GM18511 (cell line): Measurements from ENCODE around the gene ELP6.
A peak's percentile ranks its signal among the peaks of the same experiment; 100 is the strongest.
"Not testable (repeated sequence)": the region's sequence is repeated elsewhere in the genome, so short reads cannot be mapped to it uniquely, and the experiment has no call there.

Experiments
- ATAC-seq: cut with Tn5 transposase; IDR thresholded peaks from one replicate; pipeline ENCODE4 v1.9.1; 2021; ENCODE audit warnings: mild to moderate bottlenecking, moderate library complexity; ENCODE audit not compliant: unreplicated experiment

ELP6 gene

DNA sequence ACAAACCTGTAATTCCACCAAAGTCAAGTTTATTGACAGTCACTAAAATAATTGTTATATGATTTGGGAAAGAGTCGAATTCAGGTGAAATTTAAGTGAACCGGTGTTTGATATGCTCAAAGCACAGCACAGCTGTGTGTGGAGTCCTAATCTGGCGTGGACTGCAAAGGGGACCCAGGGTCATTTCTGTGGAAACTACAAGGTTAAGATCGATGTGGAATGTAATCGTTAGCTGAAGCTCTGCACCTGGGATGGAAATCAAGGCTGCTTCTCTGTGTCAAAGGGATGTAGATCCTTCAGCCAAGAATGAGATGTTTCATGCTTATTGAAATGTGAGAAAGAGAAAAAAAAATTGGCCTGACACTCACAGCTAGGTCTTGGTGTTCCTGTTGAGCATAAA is 1.6 kb upstream of the ELP6 start:
- ATAC-seq: no peak

DNA sequence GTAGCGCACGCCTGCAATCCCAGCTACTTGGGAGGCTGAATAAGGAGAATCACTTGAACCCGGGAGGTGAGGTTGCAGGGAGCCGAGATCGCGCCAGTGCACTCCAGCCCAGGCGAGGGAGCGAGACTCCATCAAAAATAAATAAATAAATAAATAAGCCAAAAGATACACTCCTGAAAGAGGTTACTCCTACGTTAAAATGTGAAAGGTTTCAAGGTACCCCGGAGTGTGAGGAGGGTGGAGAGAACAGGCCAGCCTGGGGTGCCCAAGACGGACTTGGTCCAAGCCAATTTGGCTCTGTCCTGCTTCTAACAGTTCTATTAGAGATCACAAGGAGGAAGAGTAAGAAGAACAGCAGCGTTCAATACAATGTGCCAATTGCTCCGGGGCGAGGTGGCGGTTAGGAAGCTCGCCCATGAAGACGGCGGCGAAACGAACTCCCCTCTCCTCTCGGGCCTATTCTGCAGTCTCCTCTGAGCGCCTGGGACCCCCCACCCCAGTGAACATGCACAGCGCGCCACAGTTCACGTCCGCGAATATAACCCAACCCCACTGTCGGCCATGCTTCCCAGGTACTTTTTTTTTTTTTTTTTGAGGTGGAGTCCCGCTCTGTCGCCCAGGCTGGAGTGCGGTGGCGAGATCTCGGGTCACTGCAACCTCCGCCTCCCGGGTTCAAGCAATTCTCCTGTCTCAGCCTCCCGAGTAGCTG is 942 bp downstream of the ELP6 start:
- ATAC-seq: peak; percentile 25

DNA sequence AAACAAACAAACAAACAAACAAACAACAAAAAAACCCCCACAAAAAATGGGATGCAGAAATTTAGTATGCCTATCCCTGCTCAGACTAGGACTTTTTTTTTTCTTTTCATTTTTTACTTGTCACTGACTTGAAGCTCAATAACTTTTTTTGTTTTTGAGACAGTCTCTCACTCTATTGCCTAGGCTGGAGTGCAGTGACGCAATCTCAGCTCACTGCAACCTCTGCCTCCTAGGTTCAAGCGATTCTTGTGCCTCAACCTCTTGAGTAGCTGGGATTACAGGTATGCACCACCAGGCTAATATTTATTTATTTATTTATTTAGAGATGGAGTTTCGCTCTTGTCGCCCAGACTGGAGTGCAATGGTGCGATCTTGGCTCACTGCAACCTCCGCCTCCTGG is 8.2 kb downstream of the ELP6 start:
- ATAC-seq: not testable (repeated sequence)

DNA sequence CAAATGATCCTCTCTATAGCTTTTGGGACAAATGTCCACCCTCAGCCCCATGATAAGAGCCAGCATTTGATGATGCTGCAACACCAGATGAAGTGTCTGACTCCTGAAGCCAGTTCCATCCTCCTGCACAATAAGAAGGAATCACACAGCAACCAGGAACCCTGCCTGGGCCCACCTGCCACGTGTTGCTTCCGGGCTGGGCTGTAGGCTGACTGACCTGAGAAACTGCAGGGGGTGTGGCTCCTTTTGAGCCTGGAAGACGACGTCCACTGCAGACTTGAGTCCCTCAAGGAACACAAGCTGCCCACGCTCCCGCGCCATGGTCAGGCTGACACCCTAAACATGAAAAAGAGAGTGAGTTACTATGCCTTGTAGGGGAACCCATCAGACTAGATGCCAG is 9.4 kb downstream of the ELP6 start:
- ATAC-seq: no peak

DNA sequence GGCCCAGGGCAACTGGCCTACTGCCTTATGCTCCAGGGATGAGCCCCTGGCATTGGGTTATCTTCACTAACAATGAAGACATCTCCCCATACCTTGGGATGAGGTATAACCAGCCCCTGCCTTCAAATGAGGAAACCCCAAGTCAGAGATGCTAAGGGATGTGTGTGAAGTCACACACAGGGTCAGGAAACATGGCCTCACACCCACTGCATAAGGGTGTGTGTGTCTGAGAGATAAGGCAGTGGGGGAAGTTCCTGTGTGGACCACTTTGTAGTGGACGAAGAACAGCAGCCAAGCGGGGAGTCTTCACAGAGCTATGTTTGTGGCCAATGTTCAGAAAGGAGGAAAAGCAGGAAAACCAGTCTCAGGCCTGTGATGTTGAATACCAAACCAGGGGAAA is 10.5 kb downstream of the ELP6 start:
- ATAC-seq: no peak

DNA sequence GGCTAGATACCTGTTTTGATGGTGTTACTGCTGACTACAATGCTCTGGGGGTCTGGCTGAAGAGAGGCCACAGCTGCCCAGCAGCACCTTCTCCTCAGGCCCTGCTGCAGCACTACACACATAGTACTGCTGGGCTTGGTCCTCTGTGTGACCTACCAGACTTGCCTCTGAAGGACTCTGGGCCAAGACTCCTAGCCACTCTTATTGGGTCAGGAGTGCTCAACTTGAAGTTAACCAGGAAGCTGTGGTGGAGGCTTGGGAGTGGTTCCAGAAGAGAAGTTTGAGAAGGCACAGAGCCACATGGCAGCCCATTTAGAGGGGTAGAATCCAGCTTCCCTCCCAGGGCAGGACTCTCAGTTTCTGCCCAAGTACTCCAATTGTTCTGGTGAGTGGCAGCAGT is 16.6 kb downstream of the ELP6 start:
- ATAC-seq: no peak

DNA sequence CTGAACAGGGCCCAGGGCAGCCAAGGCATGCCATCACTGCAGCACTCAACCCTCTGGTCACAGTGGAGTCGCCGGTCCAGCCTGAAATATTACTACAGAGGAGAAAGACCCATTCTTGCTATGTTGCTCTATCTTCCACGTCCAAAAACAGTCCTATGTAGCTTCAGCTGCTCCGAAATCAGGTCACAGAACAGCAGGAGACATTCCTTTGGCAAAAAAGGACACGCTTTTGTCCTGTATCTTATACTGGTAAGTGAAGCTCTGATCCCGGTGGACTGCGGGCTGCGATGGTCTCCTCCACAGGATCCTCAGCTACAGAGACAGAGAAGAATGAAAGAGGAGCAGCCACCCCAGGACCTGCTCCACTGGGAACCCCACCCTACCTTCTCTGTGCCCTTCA is 17.6 kb downstream of the ELP6 start:
- no peak for ATAC-seq

DNA sequence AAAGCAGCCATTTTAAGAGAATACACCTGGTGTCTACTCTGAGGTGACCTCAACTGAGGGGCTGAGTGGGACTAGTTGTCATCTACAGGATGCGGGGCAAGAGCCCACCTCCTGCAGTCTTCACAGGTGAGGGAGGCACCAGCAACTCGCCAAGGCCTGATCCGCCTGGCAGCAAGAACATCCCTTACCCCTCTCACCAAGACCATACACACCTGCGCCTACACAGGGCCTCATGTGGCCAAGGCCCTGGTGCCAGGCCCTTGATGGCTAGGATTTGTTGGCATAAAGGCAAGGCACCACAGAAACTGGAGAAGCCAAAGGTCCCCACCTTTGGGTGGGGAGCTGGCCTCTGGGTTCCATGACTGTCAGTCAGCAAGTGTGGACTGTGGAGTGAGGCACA is 18.4 kb downstream of the ELP6 start:
- no peak for ATAC-seq

DNA sequence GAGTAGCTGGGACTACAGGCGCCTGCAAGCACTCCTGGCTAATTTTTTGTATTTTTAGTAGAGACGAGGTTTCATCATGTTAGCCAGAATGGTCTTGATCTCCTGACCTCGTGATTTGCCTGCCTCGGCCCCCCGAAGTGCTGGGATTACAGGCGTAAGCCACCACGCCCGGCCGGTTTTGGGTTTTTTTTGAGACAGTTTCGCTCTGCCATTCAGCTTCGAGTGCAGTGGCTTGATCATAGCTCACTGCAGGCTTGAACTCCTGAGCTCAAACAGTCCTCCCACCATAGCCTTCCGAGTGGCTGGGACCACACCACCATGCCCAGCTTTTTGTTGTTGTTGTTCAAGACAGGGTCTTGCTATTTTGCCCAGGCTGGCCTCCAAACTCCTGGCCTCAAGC is 21.7 kb downstream of the ELP6 start:
- no peak for ATAC-seq

DNA sequence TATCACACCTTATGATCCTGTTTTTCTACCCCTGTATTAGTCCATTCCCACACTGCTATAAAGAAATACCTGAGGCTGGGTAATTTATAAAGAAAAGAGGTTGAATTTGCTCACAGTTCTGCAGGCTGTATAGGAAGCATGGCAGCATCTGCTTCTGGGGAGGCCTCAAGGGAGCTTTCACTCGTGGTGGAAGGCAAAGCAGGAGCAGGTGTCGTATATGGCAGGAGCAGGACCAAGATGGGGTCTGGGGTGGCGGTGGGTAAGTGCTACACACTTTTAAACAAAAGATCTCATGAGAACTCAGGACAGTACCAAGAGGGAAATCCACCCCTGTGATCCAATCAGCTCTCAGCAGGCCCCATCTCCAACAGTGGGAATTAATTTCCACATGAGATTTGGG is 22.3 kb downstream of the ELP6 start:
- ATAC-seq: no peak

DNA sequence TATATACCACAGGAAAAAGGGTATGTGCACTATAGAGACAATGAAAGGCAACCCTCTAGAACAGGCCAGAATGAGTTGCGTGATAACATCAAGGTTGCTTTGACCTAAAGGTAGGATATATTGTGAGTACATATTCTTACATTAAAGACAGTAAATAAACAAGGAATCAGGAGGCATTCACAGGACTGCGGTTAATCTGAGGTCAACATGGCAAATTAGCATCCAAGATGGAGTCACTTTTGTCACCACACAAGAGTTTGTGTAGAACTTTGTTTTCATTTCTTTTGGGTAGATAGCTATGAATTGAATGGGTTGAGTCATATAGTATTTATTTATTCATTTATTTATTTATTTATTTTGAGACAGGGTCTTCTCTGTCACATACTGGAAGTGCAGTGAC is 26.2 kb downstream of the ELP6 start:
- ATAC-seq: no peak

DNA sequence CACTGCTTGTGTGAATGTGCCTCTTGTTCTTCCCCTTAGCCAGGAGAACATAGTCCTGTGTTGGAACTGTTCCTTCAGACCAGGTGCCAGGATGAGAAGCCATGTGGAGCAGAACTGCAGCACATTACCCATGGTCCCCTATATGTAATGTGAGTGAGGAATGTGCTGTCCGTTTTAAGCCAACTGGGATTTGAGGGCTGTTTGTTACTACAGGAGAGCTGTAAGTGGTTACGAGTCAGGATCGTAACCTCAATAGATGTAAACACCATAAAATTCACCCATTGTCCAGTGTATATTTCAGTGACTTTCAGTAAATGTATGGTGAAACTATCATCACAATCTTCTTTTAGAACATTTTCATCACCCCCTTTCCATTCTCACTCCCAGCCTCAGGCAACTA is 27.7 kb downstream of the ELP6 start:
- no peak for ATAC-seq

DNA sequence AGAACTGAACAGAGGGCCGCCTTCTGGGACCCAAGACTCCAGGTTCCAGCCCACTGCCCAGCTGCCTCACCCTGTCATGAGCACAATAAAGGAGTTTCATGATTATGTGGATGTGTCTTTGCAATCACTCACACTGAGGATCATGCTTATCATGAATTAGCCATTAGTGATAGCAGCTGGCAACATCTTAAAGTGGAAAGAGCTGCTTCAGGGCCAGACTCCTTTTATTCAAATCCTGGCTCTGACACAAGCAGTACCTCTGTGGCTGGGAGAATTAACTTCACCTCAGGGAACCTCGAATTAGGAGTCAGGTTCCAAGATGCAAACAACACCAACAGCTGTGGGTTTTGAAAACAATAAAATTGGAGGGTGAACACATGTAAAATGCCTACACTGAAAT is 31.1 kb downstream of the ELP6 start:
- no peak for ATAC-seq

DNA sequence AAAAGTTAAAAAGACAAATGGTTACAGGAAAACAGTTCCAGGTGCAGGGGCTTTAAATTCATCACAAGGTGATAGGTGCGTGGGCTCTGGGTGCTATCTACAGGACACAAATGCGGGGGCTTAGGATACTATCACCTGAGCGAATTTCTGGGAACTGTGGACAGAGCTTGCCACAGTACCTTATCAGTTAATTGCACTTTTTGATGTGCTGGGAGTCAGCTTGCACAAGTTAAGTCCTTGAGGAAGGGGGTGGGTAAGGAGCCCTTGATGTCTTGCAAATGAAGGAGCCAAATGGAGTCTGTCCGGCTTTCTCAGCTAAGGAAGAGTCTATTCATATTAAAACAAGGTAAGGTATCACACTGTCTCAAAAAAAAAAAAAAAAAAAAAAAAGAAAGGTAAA is 31.7 kb downstream of the ELP6 start:
- not testable (repeated sequence) for ATAC-seq

DNA sequence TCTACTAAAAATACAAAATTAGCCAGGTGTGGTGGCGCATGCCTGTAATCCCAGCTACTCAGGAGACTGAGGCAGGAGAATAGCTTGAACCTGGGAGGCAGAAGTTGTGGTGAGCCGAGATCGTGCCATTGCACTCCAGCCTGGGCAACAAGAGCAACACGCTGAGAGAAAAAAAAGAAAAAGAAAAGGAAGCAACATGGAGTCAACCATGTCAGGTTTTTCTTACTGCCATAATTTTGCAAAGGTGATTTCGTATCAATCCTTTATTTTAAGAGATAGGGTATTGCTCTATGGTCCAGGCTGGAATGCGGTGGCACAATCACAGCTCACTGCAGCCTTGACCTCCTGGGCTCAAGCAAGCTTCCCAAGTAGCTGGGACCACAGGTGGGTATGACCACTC is 33.2 kb downstream of the ELP6 start:
- ATAC-seq: not testable (repeated sequence)

DNA sequence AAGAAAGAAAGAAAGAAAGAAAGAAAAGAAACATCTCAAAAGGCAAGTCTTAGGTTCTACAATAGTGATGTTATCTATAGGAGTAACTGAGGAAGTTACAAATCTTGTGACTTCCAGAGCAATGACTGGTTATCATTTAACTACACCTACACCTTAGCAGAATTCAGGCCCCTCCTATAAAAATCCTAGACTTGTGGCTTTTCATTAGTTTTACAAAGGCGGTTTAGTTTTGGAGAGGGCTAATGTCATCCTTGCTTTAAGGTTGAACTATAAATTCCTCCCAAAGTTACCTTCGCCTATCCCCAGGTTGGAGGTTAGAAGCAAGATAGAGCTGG is 33.7 kb downstream of the ELP6 start:
- ATAC-seq: no peak

DNA sequence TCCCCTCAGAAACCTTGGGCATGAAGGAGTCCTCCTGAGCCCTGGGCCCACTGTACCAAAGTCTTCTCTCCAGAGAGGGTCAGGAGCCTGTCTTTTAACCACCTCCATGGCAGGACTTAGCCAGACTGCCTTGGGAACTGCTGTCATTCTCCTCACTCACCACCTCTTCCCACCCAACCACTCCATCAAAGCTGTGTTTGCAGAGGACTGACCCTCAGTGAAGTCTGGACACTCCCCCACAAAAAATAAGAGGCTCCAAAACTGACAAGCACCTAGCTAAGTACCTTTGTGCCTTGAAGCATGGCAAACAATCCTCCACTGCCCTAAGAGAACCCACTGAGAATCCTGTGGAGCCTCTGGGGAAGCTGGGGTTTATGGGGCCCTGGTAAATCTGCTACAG is 35.5 kb downstream of the ELP6 start:
- ATAC-seq: no peak

DNA sequence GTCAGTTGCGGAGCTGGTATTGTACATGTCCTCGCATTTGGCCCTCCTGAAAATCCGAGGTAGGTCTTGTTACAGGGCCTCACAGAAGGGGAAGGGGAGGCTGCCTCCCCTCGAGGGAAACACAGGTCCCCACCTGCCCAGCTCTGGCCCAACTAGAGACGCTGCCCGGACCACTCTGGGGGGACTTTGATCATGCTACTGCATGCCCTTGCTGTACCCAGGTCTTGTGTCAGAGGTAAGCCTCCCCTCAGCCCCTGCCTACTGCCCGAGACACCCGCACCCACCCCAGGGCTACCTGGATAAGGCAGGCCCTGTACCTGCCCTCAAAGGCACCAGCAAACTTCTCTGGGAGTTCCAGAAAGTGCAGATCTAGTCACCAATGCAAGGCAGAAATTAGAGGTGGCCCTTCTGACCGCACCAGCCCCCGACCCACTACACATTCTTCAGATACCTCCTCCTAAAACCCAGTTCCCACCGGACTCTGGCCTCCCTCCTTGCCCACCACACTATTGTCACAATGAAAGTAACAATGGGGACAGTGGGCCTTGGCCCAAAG is 36.8 kb downstream of the ELP6 start:
- ATAC-seq: no peak

DNA sequence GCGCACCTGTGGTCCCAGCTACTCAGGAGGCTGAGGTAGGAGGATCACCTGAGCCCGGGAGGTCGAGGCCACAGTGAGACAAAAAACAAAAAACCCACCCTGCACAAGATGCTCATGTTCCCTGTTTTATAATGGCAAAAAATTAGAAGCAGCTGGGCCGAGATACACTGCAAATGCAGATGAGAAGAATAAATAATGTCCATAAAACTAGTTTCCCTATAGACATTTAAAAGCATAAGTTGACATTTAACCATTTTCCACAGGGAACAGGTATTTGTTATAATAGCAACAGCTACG is 37.2 kb downstream of the ELP6 start:
- no peak for ATAC-seq

DNA sequence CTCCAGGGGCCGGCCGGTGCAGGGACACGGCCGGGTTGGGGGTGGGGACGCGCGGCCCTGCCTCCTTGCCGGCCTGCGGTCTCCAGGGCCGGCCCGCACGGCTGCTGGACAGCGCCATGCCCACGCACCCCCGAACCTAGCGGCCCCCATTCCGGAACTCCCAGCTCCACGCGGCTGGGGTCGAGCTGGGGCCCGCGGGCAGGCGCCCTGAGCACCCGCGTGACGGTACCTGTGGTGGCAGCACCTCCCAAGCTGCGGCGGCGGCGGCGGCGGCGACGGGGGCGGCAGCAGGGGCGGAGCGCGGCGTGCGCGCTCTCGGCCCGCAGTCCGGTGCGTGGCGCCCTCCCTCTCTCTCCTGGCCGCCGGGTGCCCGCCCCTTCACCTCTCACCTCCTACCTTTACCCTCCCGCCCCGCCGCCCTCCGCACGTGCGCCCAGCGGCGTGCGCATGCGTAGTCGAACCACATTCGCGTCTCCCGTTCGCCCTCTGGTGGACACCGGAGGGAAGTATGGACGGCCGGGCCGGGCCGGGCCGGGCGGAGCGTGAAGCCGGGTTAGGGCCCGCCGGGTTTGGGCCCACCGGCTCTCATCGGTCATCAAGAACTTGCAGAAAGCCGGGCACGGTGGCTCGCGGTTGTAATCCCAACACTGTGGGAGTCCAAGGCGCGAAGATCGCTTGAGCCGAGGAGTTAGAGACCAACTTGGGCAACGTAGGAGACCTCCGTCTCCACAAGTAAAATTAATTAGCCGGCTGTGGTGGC is 37.8 kb downstream of the ELP6 start, which contains the start of gene SCAP:
Gene SCAP, minus strand, starts transcription at position 372 of the 760 bp plus-strand sequence. CDS start 32,948 bp downstream, outside the sequence.
- ATAC-seq: peak; percentile 92

DNA sequence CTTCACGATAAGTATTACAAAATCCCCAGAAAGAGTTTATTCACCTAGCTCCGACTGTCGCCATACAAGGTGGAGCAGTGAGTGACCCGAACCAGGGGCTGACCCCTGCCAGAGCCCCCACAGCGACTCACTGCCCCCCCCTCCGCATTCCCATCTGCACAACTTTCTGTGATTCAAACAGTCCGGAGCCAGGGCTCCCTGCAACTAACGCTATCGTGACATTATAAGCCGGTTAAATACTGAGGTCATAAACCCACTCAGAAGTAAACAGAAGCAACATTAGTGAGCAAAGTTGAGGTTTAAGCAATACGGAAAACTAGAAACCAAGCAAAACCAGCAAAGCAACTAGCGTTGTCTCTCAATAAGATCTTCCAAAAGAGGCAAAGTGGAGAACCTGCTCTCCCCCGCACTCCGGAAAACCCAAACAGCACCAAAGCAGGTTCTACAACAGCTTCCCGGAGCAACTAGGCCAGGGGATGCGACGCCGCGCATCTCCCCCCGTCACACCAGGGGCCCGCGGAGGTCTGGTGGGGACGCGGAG is 38.4 kb downstream of the ELP6 start:
- peak; percentile 19 for ATAC-seq

DNA sequence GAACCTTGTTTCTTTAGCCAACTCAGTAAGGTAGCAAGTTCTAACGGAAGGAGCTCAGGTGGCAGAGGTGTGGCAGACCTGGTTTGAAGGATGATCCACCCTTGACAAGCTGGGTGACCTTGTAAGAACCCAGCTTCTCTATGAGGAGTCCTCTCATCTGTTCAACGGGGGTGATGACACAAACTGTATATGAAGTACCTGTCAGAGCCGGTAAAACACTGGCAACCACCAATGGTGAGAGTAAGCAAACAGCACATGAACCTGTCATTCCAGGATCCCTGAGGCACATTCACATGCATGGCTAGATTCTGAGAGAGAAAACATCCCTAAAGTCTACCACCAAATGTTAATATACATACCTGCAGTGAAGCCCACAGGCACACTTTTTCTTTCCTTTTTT is 40.1 kb downstream of the ELP6 start:
- no peak for ATAC-seq
